Myocyte (in vitro differentiated cells): Measurements from ENCODE around the gene EDC4. TPM values are rescaled to one million over a fixed set of nuclear protein-coding genes. Genes with fewer than 3 reads are reported as not detected.

Experiments
- DNase-seq: peaks from one replicate; pipeline ENCODE4 v3.0.0-alpha.2; 2012; ENCODE audit warnings: low read depth
- total RNA-seq: library from RNA; depleted of rRNA; stranded (reverse); fragments of >200 nt; gene quantifications from 2 replicates; pipeline ENCODE4 v1.2.3, GENCODE V29; 2014

EDC4 gene
- total RNA-seq, 1 donor from 2014 or later, result 164 TPM

GRCh38 chr16:67878846-67879245 lies 6.0 kb downstream of the EDC4 start:
- no peak for DNase-seq

DNA sequence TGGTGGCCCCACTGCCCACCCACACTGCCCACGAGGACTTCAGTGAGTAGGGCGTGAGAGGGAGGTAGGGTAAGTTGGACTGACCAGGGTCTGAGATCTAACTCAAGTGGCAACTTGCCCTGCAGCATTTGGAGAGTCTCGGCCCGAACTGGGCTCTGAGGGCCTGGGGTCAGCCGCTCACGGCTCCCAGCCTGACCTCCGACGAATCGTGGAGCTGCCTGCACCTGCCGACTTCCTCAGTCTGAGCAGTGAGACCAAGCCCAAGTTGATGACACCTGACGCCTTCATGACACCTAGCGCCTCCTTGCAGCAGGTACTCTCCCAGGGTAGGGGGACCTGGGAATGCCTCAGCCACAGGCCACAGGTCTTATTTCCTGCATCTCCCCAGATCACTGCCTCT lies 6.6 kb downstream of the EDC4 start:
- no peak for DNase-seq

DNA sequence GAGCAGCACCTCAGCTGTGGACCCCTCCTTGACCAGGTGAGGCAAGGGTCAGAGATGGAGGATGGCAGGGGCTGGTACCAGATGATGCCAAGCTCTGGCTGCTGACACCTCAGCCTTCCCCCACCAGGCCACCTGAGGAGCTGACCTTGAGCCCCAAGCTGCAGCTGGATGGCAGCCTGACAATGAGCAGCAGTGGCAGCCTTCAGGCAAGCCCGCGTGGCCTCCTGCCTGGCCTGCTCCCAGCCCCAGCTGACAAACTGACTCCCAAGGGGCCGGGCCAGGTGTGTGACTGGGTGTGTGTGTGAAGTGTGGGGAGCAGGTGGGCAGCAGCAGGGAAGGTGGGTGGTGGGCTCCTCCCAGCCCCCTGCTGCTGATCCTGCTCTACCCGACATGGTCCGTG lies 7.1 kb downstream of the EDC4 start:
- DNase-seq, result no peak

DNA sequence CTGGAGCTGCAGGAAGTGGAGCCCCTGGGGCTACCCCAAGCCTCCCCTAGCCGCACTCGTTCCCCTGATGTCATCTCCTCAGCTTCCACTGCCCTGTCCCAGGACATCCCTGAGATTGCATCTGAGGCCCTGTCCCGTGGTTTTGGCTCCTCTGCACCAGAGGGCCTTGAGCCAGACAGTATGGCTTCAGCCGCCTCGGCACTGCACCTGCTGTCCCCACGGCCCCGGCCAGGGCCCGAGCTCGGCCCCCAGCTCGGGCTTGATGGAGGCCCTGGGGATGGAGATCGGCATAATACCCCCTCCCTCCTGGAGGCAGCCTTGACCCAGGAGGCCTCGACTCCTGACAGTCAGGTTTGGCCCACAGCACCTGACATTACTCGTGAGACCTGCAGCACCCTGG lies 7.7 kb downstream of the EDC4 start:
- DNase-seq, result peak; percentile 61

GRCh38 chr16:67881621-67882161 lies 8.8 kb downstream of the EDC4 start:
- DNase-seq, result peak; percentile 88

DNA sequence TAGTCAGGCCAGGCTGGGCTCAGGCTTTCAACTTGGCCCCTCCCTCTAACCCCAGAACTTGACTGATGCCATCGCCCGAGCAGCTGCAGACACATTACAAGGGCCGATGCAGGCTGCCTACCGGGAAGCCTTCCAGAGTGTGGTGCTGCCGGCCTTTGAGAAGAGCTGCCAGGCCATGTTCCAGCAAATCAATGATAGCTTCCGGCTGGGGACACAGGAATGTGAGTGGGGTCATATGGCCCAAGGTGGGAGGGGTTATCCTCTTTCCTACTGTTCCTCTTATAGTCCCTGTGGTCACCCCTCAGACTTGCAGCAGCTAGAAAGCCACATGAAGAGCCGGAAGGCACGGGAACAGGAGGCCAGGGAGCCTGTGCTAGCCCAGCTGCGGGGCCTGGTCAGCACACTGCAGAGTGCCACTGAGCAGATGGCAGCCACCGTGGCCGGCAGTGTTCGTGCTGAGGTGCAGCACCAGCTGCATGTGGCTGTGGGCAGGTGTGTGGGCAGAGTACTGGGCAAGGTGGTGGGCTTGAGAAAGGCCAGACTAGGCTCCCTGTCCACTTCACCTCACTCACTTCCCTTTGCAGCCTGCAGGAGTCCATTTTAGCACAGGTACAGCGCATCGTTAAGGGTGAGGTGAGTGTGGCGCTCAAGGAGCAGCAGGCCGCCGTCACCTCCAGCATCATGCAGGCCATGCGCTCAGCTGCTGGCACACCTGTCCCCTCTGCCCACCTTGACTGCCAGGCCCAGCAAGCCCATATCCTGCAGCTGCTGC lies 9.7 kb downstream of the EDC4 start:
- DNase-seq, result peak; percentile 100

DNA sequence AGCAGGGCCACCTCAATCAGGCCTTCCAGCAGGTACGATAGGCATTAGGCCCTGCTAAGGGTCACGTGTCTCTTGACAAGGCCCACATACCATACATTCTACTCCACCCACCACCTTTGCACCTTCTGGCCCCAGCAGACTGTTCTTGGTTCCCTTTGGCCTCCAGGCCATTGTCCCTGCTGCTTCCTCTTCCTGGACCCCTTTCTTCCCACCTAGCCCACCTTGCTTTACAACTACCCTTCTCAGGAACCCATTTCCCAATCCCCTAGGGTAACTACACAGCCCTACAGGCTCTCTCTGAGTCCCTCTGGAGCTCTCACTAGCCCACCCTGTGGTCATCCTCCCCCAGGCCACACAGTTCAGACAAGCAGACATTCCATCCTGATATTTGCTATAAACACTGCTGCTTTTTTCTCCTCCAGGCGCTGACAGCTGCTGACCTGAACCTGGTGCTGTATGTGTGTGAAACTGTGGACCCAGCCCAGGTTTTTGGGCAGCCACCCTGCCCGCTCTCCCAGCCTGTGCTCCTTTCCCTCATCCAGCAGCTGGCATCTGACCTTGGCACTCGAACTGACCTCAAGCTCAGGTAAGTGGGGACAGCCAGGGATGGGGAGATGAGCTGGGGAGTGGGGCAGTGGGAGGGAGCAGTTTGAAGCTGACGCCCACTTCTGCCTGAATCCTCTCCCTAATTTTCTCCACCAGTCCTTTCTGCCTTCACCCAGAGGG lies 10.5 kb downstream of the EDC4 start:
- DNase-seq, result no peak

GRCh38 chr16:67883872-67884261 lies 11.0 kb downstream of the EDC4 start:
- no peak for DNase-seq

DNA sequence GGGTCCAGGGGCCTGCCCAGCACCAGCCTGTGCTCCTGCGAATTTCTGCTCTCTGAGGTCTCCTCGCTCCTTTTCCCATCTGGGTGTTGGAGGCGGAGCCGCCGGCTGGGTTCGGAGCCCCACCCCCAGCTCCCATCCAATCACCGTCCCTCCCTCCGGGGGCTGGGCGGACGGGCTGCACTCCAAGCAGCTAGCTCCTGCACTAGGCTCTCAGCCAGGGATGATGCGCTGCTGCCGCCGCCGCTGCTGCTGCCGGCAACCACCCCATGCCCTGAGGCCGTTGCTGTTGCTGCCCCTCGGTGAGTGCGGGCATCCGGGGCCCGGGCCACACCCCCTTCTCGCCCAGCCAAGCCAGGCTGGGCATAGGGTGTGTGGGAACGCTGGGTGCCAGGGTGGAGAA lies 11.8 kb downstream of the EDC4 start, which contains the start of gene NRN1L:
Gene NRN1L, plus strand, starts transcription at position 202 of the 400 bp plus-strand sequence. Its CDS starts 19 bp downstream, at position 221.
- DNase-seq, result no peak

GRCh38 chr16:67885545-67885944 lies 12.7 kb downstream of the EDC4 start:
- no peak for DNase-seq

DNA sequence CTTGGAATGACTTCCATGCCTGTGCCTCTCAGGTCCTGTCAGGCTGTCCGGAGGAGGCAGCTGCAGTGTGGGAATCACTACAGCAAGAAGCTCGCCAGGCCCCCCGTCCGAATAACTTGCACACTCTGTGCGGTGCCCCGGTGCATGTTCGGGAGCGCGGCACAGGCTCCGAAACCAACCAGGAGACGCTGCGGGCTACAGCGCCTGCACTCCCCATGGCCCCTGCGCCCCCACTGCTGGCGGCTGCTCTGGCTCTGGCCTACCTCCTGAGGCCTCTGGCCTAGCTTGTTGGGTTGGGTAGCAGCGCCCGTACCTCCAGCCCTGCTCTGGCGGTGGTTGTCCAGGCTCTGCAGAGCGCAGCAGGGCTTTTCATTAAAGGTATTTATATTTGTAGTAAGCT lies 13.1 kb downstream of the EDC4 start:
- no peak for DNase-seq

- DNase-seq, result no peak
Observed at GRCh38 chr16:67886387-67886786, 13.5 kb downstream of the EDC4 start.

- DNase-seq, result no peak
Observed at GRCh38 chr16:67888331-67888730, 15.5 kb downstream of the EDC4 start.

GRCh38 chr16:67892375-67892774 lies 19.5 kb downstream of the EDC4 start:
- no peak for DNase-seq

- DNase-seq, result peak; percentile 96
Observed at GRCh38 chr16:67892899-67893742, 20.3 kb downstream of the EDC4 start, which contains the start of gene PSKH1. PSKH1 (plus strand) TSS chr16:67893254; CDS start chr16:67908750, 15,496 bp downstream.

DNA sequence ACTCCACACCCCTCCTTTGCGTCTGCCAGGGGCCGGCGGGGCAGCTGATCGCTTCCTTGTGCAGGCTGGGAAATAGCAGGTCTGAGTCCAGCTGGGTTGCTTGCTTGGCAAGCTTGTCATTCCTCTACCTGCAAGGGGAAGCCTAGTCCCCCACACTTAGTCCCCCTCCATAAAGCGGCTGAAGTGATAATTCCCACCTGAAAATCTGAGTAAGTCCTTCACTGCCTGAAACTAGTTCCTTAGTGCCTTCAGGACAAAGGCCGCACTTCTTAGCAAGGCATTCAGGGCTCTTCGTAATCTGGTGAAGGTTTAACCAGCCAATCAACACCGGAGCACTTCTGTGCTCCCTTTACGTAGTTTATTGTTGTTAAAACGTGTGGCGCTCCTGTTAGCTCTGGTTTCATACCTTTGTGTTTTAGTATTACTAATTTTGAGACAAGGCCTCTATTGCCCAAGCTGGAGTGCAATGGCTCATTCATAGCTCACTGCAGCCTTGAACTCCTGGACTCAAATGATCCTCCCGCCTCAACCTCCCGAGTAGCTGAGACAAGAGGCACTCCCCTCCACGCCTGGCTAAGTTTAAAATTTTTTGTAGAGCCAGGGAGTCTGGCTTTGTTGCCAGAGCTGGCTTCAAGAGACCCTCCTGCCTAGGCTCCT lies 21.0 kb downstream of the EDC4 start:
- DNase-seq, result no peak

- no peak for DNase-seq
Observed at GRCh38 chr16:67897231-67897630, 24.4 kb downstream of the EDC4 start.

DNA sequence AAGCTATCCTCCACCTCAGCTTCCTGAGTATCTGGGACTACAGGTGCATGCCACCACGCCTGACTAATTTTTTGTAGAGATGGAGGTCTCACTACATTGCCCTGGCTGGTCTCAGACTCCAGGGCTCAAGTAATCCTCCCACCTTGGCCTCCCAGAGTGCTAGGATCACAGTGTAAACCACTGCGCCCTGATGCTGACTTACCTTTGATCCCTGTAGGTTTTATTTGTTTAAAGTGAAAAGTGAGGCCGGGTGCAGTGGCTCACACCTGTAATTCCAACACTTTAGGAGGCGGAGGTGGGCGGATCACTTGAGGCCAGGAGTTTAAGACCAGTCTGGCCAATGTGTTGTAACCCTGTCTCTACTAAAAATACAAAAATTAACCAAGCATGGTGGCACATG lies 28.9 kb downstream of the EDC4 start:
- no peak for DNase-seq

GRCh38 chr16:67902831-67903230 lies 30.0 kb downstream of the EDC4 start:
- DNase-seq, result peak; percentile 46

DNA sequence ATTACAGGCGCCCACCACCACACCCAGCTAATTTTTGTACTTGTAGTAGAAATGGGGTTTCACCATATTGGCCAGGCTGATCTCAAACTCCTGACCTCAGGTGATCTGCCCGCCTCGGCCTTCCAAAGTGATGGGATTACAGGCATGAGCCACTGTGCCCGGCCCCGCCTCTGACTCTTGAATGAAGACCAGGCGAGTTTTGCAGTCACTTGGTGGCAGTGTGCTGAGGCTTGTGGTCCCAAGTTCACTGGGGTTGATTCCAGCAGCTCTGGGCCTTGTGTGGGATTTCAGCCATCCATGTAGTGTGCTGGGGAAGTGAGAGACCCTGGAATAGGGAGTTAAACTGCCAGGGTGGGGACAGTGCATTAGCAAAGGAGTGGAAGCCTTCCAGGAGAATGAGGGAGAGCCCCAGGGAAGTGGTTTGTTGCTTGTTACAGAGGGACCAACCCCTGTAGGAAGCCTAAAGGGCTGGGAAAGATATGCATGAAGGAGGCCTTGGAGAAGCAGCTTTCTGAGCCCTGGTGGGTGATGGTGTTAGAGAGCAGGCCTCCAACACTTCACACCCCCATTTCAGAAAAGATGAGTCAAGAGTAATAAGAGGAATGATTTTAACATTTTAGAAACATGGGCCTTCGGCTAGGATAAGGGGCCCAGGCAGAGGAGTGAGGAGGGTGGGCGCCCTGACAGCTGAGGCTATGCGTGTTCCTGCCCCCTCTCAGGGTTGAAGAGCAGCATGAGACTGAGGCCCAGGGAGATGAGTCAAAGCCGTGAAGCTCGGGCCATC lies 34.7 kb downstream of the EDC4 start:
- no peak for DNase-seq
